HG03442 (cell line): ENCODE data around the gene TGFBR3.

Experiments
- ATAC-seq: cut with Tn5 transposase; IDR thresholded peaks from one replicate; pipeline ENCODE4 v1.9.1; 2021; ENCODE audit warnings: mild to moderate bottlenecking, moderate library complexity; ENCODE audit not compliant: unreplicated experiment

Gene TGFBR3

DNA sequence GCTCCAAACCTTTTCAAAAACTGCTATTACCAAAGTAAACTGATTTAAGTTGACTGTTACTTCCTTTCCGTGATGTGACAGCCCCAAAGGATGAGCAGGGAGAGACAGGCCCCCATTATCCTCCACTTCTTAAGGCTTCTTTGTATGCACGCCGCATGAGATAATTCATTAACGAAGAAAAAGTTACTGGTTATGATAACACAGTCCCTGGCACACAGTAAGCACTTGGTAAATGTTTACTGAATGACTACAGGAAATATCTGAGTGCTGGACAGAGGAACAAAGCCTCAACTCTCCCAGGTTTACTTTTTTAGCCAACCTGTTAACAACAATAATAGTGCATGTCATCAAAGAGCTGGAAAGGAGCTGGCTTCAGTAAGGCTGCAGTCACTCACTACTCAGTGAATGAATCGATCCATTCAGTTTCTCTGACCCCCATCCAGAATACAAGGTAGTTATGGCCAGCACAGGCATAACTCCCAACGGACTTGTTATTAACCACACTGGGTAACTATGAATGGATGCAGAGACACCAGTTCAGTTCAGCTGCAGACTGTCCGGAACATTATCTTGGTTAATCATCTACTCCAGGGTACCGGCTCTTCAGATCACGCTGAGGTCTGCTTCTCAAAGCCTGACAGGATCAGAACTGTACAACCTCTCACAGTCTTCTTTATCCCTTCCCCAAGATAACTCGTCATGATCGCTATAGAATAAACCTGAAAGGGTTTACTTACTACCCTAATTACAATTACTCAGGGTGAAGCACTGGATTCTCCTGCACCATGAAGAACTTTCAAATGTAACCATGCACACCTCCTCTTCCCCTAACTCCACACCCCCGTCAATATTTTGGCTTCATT is 58.3 kb downstream of the TGFBR3 start:
- ATAC-seq = no peak

- ATAC-seq = no peak
These were observed 58.9 kb downstream of the TGFBR3 start for GRCh38 chr1:91827087-91827458.

- ATAC-seq = no peak
These were observed 59.3 kb downstream of the TGFBR3 start for GRCh38 chr1:91826649-91827048.

GRCh38 chr1:91826248-91826647 is 59.7 kb downstream of the TGFBR3 start:
- ATAC-seq = no peak

GRCh38 chr1:91821126-91821868 is 64.7 kb downstream of the TGFBR3 start:
- peak; percentile 63 for ATAC-seq

- no peak for ATAC-seq
These were observed 66.7 kb downstream of the TGFBR3 start for GRCh38 chr1:91819038-91819788.

GRCh38 chr1:91818713-91818975 is 67.3 kb downstream of the TGFBR3 start:
- ATAC-seq = no peak

DNA sequence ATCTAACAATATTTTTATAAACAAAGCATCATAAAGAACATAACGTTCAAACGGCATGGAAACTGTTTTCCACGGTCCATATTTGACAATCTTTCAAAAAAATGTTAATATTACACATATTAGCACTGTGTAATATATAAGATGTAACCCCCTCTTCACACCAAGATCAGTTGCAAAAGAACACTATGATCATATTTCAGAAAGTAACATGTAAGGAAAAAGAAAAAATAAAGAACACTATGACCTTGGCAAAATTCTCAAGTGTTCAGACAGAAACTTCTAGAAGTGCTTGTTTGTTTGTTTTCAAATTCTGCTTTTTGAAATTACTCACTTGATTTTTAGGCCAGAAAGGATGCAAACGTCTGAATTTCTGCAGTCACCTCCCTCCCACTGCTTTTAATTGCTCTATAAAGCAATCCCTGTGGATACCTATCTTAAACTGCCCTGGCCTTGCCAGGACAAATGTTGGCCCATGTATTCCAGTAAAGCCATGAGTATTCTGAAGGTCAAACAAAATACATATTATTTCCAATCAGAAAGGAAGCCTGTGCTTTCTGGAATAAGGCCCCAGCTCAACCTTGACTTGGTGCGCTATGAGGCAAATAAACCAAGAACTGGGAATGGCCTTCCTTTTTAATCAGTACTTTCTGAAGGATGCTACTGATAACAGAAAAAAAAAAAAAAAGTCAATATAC is 68.6 kb downstream of the TGFBR3 start:
- no peak for ATAC-seq

- ATAC-seq = no peak
These were observed 69.9 kb downstream of the TGFBR3 start for GRCh38 chr1:91816031-91816430.

GRCh38 chr1:91814448-91814847 is 71.5 kb downstream of the TGFBR3 start:
- no peak for ATAC-seq

DNA sequence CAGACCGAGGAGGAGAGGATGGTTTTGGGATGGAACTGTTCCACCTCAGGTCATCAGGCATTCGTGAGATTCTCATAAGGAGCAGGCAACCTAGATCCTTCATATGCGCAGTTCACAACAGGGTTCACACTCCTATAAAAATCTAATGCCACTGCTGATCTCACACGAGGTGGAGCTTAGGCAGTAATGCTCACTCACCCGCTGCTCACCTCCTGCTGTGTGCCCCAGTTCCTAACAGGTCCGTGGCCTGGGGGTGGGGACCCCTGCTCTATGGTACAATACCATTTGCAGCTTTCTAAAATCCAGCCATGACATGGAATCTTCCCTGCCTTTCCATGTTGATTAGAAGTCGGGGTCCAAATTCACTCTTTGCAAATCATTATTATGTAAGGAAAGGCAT is 72.1 kb downstream of the TGFBR3 start:
- ATAC-seq = no peak

GRCh38 chr1:91811363-91812025 is 74.5 kb downstream of the TGFBR3 start:
- no peak for ATAC-seq

DNA sequence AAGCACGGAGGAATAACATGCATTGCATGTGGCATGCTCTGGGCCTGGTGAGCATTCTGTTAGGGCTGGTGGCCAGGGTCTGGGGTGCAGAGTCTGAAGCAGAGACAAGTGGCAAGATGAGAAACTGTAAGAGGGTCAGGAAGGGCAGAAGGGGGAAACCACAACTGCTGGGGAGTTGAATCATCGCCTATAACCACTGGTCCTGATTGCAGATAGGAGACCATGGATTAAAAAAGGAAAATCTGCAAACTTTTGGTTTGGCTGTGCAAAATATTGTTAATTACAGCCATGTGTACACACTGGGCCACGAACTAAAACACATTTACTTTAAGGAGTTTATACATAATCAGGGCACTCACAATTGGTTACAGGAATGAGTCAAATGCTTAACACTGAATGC is 76.6 kb downstream of the TGFBR3 start:
- no peak for ATAC-seq

- no peak for ATAC-seq
These were observed 77.9 kb downstream of the TGFBR3 start for GRCh38 chr1:91807921-91808620.

DNA sequence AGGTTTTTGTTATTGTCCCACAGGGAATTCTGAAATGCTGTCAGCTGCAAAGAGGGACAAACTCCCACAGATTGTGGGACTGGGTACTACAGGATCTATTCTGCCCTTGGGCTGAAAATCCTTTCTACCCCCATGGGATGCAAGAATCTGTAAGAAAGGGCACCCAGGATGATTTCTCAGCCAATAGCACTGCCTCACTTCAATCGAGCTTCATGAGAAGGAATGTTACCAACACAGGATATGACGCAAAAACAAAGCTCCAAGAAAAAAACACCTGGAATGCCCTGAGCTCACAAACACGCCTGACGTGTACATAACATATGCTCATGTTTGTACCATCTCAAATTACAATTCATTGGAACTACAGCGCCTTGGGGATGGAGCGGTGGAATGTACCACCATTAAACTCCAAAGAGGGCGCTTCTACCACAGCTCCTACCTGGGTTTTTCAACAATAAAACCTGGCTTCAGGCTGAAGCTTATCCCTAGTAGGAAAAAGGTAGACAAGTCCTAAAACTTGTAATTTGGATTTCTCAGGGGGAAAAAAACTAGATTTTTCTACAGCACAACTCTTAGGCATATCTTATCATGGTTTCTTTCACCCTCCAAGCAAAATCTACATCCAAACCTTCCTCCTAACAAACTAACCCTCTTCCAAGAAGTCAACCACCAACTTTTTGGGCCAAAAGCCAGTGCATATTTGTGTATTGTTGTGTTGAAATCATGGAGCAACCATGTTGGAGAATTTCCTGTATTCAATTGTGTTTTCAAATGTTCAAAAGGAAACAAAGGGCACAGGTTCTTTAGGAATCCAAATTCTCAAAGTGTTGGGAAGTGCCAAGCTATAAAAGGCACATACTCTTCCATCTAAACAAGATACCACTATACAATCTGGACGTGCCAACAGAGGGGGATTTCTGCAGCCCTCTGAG is 78.9 kb downstream of the TGFBR3 start:
- no peak for ATAC-seq

DNA sequence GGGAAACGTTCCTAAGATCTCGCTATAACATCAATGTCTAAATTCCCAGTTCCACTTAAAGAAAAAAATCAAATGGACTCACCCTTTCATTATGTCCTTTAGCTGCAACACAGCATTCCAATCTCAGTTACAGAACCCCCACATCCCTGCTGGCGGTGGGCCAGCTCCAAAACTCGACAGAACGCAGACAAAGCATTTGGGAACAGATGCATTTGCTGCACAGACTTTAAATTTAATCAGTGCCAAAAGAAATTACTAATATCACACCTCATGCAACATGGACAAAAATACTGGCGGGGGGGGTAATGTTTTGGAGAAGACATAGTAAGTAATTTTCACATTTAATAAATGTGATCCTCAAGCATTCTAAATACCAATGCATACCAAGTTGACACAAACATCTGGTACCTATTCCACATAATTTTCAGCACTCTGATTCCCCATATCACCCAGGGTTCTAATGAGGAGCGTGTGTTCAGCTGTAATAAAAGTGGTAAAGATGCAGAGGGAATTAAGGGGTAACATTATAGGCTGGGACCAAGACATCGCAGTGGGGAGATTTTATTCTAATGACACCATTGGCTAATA is 79.7 kb downstream of the TGFBR3 start:
- no peak for ATAC-seq

DNA sequence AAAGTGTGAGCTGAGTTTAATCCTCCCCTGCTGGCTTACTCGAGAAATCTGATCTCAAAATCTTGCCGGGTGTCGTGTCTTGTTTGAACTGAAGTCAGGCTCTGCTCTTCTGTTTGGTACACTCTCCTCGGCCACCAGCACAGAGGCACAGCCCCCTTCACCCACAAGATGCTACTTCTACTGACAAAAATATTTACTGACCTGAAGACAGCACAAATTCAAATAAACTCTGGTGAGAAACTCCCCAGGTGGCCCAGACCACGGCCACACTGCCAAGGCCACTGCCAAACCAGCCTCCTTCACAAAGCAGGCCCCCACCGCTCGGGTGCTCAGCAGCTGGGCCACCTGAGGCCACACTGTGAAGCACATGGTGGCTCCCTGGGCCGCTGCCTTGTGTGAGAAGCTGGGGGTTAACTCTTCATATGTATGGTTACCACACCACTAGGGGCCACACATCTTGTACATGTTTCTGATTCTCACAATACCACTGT is 80.6 kb downstream of the TGFBR3 start:
- ATAC-seq = no peak

DNA sequence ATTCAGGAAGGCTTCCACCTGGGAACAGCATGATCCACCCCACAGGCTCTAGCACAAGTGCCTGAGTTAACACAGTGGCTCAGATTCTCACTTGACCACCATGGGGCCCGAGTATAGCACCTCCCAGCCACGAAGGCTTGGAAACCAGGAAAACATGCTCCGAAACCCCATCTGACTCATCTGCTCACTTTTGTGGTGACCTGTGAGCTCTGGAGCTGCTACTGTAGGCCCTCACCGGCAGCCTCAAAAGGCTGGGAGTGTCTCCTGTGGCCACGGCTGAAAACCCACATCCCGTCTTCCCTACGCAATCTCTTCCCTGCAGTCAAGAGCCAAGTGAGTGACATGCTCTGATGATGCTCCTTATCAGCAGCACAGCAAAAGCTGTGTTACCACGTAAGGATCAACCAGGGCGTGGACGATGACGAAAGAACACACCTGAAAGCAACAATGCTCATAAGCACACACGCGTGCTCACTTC is 81.4 kb downstream of the TGFBR3 start:
- ATAC-seq = peak; percentile 34
